GM12891 (cell line): Measurements from ENCODE around the gene ADGRL1.
"Not testable (repeated sequence)": the region's sequence is repeated elsewhere in the genome, so short reads cannot be mapped to it uniquely, and the experiment has no call there.

Source experiments
- POLR2A ChIP-seq: IDR thresholded peaks from 2 replicates; pipeline ENCODE4 v1.6.1; 2011; ENCODE audit warnings: low read depth, low read length, control low read depth
- POLR2AphosphoS5 ChIP-seq: IDR thresholded peaks from 2 replicates; pipeline ENCODE4 v1.6.1; 2011; ENCODE audit warnings: low read depth, low read length, control low read depth
- SPI1 ChIP-seq: IDR thresholded peaks from 2 replicates; pipeline ENCODE4 v1.6.1; 2011; ENCODE audit warnings: low read depth, low read length, control low read depth
- TAF1 ChIP-seq: IDR thresholded peaks from 2 replicates; pipeline ENCODE4 v1.6.1; 2011; ENCODE audit warnings: low read depth, low read length, control low read depth

- not testable (repeated sequence) for TF ChIP-seq SPI1, POLR2A, POLR2AphosphoS5, TAF1
Observed at GRCh38 chr19:14146169-14146568, 59.8 kb downstream of the ADGRL1 start.
